Neural progenitor cell (in vitro differentiated cells): ENCODE measurements around the gene CYP11A1. TPM values are rescaled to one million over a fixed set of nuclear protein-coding genes. Genes with fewer than 3 reads are reported as not detected.

Experiments
- DNase-seq: peaks from one replicate; pipeline ENCODE4 v3.0.0-alpha.2; 2016; ENCODE audit warnings: low spot score
- H2AFZ ChIP-seq: fragments of 200-600 bp; sonication (generic); replicated peaks from 2 replicates; pipeline ENCODE4 v1.6.1; 2016; ENCODE audit warnings: antibody characterized with exemption
- H3F3A ChIP-seq: fragments of 200-600 bp; sonication (generic); 2 replicates; pipeline ENCODE4 v1.6.1; 2016; ENCODE audit warnings: antibody characterized with exemption, low read depth
- H3K27ac ChIP-seq: fragments of 200-600 bp; sonication (generic); 2 replicates; pipeline ENCODE4 v1.5.1; 2016; ENCODE audit warnings: mild to moderate bottlenecking
- H3K27me3 ChIP-seq: fragments of 200-600 bp; sonication (generic); 2 replicates; pipeline ENCODE4 v1.6.1; 2016; ENCODE audit warnings: mild to moderate bottlenecking, moderate library complexity
- H3K36me3 ChIP-seq: fragments of 200-600 bp; sonication (generic); 2 replicates; pipeline ENCODE4 v1.5.1; 2016
- H3K4me1 ChIP-seq: fragments of 200-600 bp; sonication (generic); 2 replicates; pipeline ENCODE4 v1.6.1; 2016; ENCODE audit warnings: mixed run types
- H3K4me2 ChIP-seq: fragments of 200-600 bp; sonication (generic); 2 replicates; pipeline ENCODE4 v1.6.1; 2016
- H3K4me3 ChIP-seq: fragments of 200-600 bp; sonication (generic); 2 replicates; pipeline ENCODE4 v1.5.1; 2016
- H3K79me2 ChIP-seq: fragments of 200-600 bp; sonication (generic); 2 replicates; pipeline ENCODE4 v1.6.1; 2016; ENCODE audit warnings: low read depth
- H3K9ac ChIP-seq: fragments of 200-600 bp; sonication (generic); 2 replicates; pipeline ENCODE4 v1.6.1; 2016
- H3K9me3 ChIP-seq: fragments of 200-600 bp; sonication (generic); 2 replicates; pipeline ENCODE4 v1.5.1; 2016; ENCODE audit warnings: low read depth
- H4K20me1 ChIP-seq: fragments of 200-600 bp; sonication (generic); 2 replicates; pipeline ENCODE4 v1.6.1; 2016; ENCODE audit warnings: low read depth
- H3K27ac Mint-ChIP-seq: 3 replicates; pipeline ENCODE4 v1.8.0; 2021; ENCODE audit warnings: mixed read lengths
- H3K27me3 Mint-ChIP-seq: 2 replicates; pipeline ENCODE4 v1.8.0; 2022; ENCODE audit warnings: low read depth, mild to moderate bottlenecking, inconsistent platforms, moderate library complexity, mixed read lengths; ENCODE audit not compliant: insufficient read depth
- H3K36me3 Mint-ChIP-seq: 3 replicates; pipeline ENCODE4 v1.8.0; 2021; ENCODE audit warnings: mixed read lengths
- H3K4me1 Mint-ChIP-seq: 3 replicates; pipeline ENCODE4 v1.8.0; 2021; ENCODE audit warnings: mixed read lengths
- H3K4me3 Mint-ChIP-seq: 3 replicates; pipeline ENCODE4 v1.8.0; 2021; ENCODE audit warnings: mild to moderate bottlenecking, moderate library complexity, mixed read lengths
- H3K9me3 Mint-ChIP-seq: 3 replicates; pipeline ENCODE4 v1.8.0; 2020; ENCODE audit warnings: mixed read lengths
- EZH2 ChIP-seq: fragments of 200-600 bp; sonication (generic); IDR thresholded peaks from 2 replicates; pipeline ENCODE4 v1.6.1; 2017; ENCODE audit warnings: antibody characterized with exemption, mild to moderate bottlenecking, moderate library complexity
- EZH2phosphoT487 ChIP-seq: fragments of 200-600 bp; sonication (generic); IDR thresholded peaks from 2 replicates; pipeline ENCODE4 v1.6.1; 2017; ENCODE audit warnings: antibody characterized with exemption
- total RNA-seq: library from RNA; depleted of rRNA; stranded (reverse); fragments of >200 nt; gene quantifications from 2 replicates; pipeline ENCODE4 v1.2.3, GENCODE V29; 2015; ENCODE audit warnings: low replicate concordance
- TF ChIP-seq, protein P1 (sequence below): fragments of 200-600 bp; sonication (generic); IDR thresholded peaks from 2 replicates; pipeline ENCODE4 v1.5.1; 2017; ENCODE audit warnings: antibody characterized with exemption, mild to moderate bottlenecking

Gene CYP11A1
- total RNA-seq, 1 donor from 2014 or later: 0.99 TPM

DNA sequence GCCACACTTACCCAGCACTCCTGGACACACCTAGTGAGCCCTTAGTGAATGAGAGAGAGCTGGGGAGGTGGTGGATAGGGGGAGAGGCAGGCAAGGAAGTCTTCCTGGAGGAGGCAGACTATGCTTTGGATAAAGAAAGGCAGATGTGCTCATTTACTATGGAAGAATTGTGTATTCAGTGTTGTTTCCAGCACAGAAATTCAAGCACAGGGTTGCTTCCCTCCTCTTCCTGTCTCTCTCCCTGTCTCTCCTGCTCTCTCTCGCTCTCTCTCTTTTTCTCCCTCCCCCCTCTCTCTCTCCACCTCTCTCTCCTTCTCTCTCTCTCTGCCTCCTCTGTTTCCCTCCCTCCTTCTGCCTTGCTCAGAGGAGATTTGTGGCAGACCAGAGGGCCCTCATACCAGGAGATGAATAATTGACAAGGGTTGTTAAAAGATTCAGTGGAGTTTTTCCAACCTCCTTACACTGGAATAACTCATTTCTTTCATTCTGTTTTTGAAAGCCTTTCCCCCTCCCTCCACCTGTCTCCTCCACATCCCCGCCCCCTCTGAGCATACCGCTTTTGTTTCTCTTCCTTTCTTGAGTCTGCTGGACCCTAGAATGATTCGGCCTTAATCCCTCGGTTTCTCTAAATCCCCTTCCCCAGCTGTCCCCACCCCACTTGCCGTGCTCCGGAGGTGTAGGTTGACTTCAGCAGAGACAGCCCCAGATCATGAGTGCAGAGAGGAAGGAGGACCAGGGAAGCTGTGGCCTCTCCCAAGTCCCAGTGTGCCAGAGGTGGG, 65.7 kb downstream of the CYP11A1 start:
- peaks cover 35% of the 10 kb centered on the region for H3K27me3 Mint-ChIP-seq

DNA sequence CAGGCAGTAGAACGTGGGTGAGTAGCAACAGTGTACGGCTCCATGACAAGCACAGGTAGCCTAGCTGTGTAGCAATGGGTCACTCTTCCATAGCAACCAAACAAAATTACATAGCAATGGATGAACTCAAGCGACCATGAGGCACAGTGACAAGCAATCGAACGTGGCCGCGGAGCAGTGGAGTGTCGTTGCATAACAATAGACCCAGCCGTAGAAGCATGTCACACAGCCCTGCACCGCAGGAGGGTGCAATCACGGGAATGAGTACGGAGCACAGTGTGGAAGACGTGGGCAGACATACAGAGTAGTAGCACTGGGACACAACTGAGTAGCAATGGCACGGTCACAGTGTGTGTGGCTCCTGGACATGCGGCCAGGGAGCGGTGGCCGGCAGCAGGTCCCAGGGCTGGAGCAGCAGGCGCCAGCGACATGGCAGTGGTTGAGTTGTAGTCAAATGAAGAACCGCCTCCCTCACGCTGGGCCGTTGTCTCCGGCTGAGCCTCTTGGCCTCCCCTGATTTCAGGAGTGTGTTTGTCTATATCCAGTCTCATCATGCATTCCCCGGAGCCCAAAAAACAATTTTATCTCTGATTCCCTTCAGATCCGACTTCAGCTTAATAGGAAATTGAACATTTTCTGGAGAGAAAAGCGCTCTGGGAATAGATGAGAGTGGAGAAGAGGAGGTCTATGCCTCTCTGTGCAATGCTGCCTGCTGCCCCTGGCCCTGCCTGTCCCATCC, 67.2 kb downstream of the CYP11A1 start:
- TF ChIP-seq, protein P1, sequence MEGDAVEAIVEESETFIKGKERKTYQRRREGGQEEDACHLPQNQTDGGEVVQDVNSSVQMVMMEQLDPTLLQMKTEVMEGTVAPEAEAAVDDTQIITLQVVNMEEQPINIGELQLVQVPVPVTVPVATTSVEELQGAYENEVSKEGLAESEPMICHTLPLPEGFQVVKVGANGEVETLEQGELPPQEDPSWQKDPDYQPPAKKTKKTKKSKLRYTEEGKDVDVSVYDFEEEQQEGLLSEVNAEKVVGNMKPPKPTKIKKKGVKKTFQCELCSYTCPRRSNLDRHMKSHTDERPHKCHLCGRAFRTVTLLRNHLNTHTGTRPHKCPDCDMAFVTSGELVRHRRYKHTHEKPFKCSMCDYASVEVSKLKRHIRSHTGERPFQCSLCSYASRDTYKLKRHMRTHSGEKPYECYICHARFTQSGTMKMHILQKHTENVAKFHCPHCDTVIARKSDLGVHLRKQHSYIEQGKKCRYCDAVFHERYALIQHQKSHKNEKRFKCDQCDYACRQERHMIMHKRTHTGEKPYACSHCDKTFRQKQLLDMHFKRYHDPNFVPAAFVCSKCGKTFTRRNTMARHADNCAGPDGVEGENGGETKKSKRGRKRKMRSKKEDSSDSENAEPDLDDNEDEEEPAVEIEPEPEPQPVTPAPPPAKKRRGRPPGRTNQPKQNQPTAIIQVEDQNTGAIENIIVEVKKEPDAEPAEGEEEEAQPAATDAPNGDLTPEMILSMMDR: peak; percentile 18
- no peak for TF ChIP-seq EZH2

More for the DNA sequence above, 65.7 kb downstream of the CYP11A1 start:
- no peaks in the 10 kb centered on the region for H3K36me3 Mint-ChIP-seq
- Histone ChIP-seq H3K79me2 (no peaks in the 10 kb centered on the region), H3K4me3 (peak overlapping the region; percentile 27), H4K20me1 (no peaks in the 10 kb centered on the region), H3K27ac (no peak overlapping the region), H3K36me3 (no peaks in the 10 kb centered on the region), H3K9ac (no peak overlapping the region), H3K27me3 (peaks cover 28% of the 10 kb centered on the region), H2AFZ (no peak overlapping the region), H3K4me2 (peak overlapping the region; percentile 76), H3F3A (peaks cover 33% of the 10 kb centered on the region), H3K4me1 (peaks cover 60% of the 10 kb centered on the region), H3K9me3 (no peaks in the 10 kb centered on the region)
- DNase-seq: peak; percentile 83
- H3K27ac Mint-ChIP-seq: peak overlapping the region; percentile 68
- peaks cover 70% of the 10 kb centered on the region for H3K4me1 Mint-ChIP-seq
- peaks cover 2% of the 10 kb centered on the region for H3K9me3 Mint-ChIP-seq
- TF ChIP-seq EZH2phosphoT487 (no peak), EZH2 (peak; percentile 5)
- TF ChIP-seq, protein P1: no peak
- peak overlapping the region; percentile 36 for H3K4me3 Mint-ChIP-seq

DNA sequence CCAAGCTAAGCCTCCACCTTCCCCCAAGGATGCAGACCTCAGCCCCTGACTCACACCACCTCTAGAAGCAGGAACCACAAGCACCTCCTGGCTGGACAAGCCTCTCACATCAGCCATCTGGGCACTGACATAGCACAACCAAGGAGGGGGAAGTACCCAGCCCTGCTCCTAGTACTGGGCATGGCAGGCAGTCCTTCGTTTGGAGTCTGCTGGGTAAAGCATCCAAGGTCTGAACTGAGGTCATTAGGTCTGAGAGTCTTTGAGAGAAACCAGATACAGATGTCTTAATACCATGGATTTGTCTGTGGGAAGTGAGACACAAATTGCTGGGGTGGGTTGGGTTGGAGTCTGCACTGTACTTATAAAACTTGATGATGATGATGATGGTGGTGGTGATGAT, 69.6 kb downstream of the CYP11A1 start:
- Histone ChIP-seq H3K36me3 (no peaks in the 10 kb centered on the region), H3F3A (peaks cover 13% of the 10 kb centered on the region), H3K27ac (no peak overlapping the region), H4K20me1 (no peaks in the 10 kb centered on the region), H3K4me3 (no peak overlapping the region), H3K4me2 (no peak overlapping the region), H3K79me2 (no peaks in the 10 kb centered on the region), H3K27me3 (peaks cover 57% of the 10 kb centered on the region), H3K9ac (no peak overlapping the region), H2AFZ (no peak overlapping the region), H3K4me1 (peaks cover 31% of the 10 kb centered on the region), H3K9me3 (no peaks in the 10 kb centered on the region)
- H3K36me3 Mint-ChIP-seq: no peaks in the 10 kb centered on the region
- H3K27ac Mint-ChIP-seq: no peak overlapping the region
- TF ChIP-seq EZH2: no peak
- TF ChIP-seq, protein P1: no peak
- peaks cover 33% of the 10 kb centered on the region for H3K4me1 Mint-ChIP-seq
- peaks cover 21% of the 10 kb centered on the region for H3K27me3 Mint-ChIP-seq
- DNase-seq: no peak
- H3K4me3 Mint-ChIP-seq: peak overlapping the region; percentile 4
- H3K9me3 Mint-ChIP-seq: no peaks in the 10 kb centered on the region

More for the DNA sequence above, 67.2 kb downstream of the CYP11A1 start:
- Mint-ChIP-seq H3K27me3 (peaks cover 22% of the 10 kb centered on the region), H3K4me3 (peak overlapping the region; percentile 24), H3K36me3 (no peaks in the 10 kb centered on the region), H3K4me1 (peaks cover 54% of the 10 kb centered on the region), H3K9me3 (no peaks in the 10 kb centered on the region), H3K27ac (no peak overlapping the region)
- DNase-seq: peak; percentile 57
- no peaks in the 10 kb centered on the region for H3K79me2 ChIP-seq
- H3K4me2 ChIP-seq: peak overlapping the region; percentile 39
- H3F3A ChIP-seq: peaks cover 20% of the 10 kb centered on the region
- H4K20me1 ChIP-seq: no peaks in the 10 kb centered on the region
- H3K4me1 ChIP-seq: peaks cover 51% of the 10 kb centered on the region
- no peak overlapping the region for H3K27ac ChIP-seq
- no peak overlapping the region for H3K9ac ChIP-seq
- H3K4me3 ChIP-seq: no peak overlapping the region
- peaks cover 34% of the 10 kb centered on the region for H3K27me3 ChIP-seq
- no peak overlapping the region for H2AFZ ChIP-seq
- H3K9me3 ChIP-seq: no peaks in the 10 kb centered on the region
- no peaks in the 10 kb centered on the region for H3K36me3 ChIP-seq
